Ovary (tissue), 9 donors: ENCODE measurements around the gene CREG1. TPM values are rescaled to one million over a fixed set of nuclear protein-coding genes. Genes with fewer than 3 reads are reported as not detected.

Experiments
- DNase-seq, 5 donors: peaks; one replicate each; pipeline ENCODE4 v3.0.0-alpha.2; 2019 to 2020
- H3K27ac ChIP-seq, 2 donors: fragments of 200-600 bp; one replicate each; pipeline versions ENCODE4 v1.5.1 to v1.8.0; 2019 to 2022
- H3K27me3 ChIP-seq: fragments of 200-600 bp; one replicate; pipeline ENCODE4 v1.8.0; 2022
- H3K36me3 ChIP-seq: fragments of 200-600 bp; sonication (generic); one replicate; pipeline ENCODE4 v1.5.1; 2019
- H3K4me1 ChIP-seq: one replicate; pipeline ENCODE4 v1.8.1; 2013; ENCODE audit warnings: mild to moderate bottlenecking, moderate library complexity; ENCODE audit not compliant: insufficient read depth
- H3K4me3 ChIP-seq: fragments of 200-600 bp; sonication (generic); one replicate; pipeline ENCODE4 v1.5.1; 2017
- H3K9me3 ChIP-seq, 2 donors: fragments of 200-600 bp in 1 of 2; sonication (generic) in 1 of 2; one replicate each; pipeline versions ENCODE4 v1.5.1 to v1.8.1; 2013 to 2019; ENCODE audit warnings: mild to moderate bottlenecking in 1 of 2, moderate library complexity in 1 of 2
- CTCF ChIP-seq, 3 donors: fragments of 450-650 bp in 2 of 3; fragments of 200-600 bp in 1 of 3; IDR thresholded peaks; one replicate each; pipeline versions ENCODE4 v1.5.1 to v1.8.0; 2016 to 2022; ENCODE audit warnings: antibody characterized with exemption in 3 of 3, mild to moderate bottlenecking in 1 of 3
- EP300 ChIP-seq: sonication (generic); formaldehyde crosslinking; IDR thresholded peaks from one replicate; pipeline ENCODE4 v1.6.1; 2017; ENCODE audit warnings: antibody characterized with exemption
- POLR2A ChIP-seq: fragments of 450-650 bp; IDR thresholded peaks from one replicate; pipeline ENCODE4 v1.6.1; 2017; ENCODE audit warnings: antibody characterized with exemption, mild to moderate bottlenecking, moderate library complexity
- WGBS, 3 donors: extraction: QIAGEN DNeasy Blood & Tissue Kit in 1 of 3; methylation state at CpG; one replicate each; pipeline versions ENCODE4 v1.1.5 to v1.1.7; 2013 to 2017; 5-methylcytosine and 5-hydroxymethylcytosine counted together
- intact Hi-C, 4 donors: fragments of 100-400 bp; cut with DNase I; formaldehyde crosslinking; loops; one replicate each; pipeline versions ENCODE4 v1.11.0 to v1.15.1; 2022 to 2023
- polyA plus RNA-seq, 2 donors: library from polyadenylated mRNA; stranded (reverse); fragments of 200-250 nt in 1 of 2; fragments of 350-450 nt in 1 of 2; fragmentation: Illumina TruSeq in 1 of 2; extraction: RNeasy Lipid Tissue Mini Kit (QIAGEN cat#74804) in 1 of 2; gene quantifications; one replicate each; pipeline ENCODE4 v1.2.3, GENCODE V29; 2013 to 2014
- total RNA-seq, 7 donors: library from RNA; depleted of rRNA in 2 of 7; stranded (reverse); fragments of >200 nt in 2 of 7; fragmentation: NEBNext Ultra II Directional in 3 of 7; extraction: Animal tissue kit (Norgen Biotek cat#: 25700) in 3 of 7; gene quantifications; one replicate each; pipeline versions ENCODE4 v1.1.0 to v1.2.4, GENCODE V29; 2016 to 2023
- donor health status: DM: no; HTN: no; CAD: no; lungs with moderate emphysema.
- donor health status: DM: no; HTN: no; CAD: no.
- donor health status: Bipolar disorder and iron deficiency.
- donor health status: DM: yes; HTN: yes; CAD: no.
- donor health status: DM: no; HTN: no; CAD: no.
- donor health status: DM: yes; HTN: yes; CAD: no.

CREG1 gene
- total and polyA plus RNA-seq, 9 donors = 82.2 to 203 (median 96.8) TPM

GRCh38 chr1:167541610-167542009, 12.0 kb downstream of the CREG1 start:
- no peak for TF ChIP-seq CTCF (IDR thresholded peaks at IDR 0.05)
- no peak for TF ChIP-seq EP300
- no peak for TF ChIP-seq POLR2A

GRCh38 chr1:167541003-167541402, 12.6 kb downstream of the CREG1 start:
- Histone ChIP-seq H3K9me3 (no peaks in the 10 kb centered on the region), H3K4me3 (no peak overlapping the region), H3K27ac (no peak overlapping the region), H3K36me3 (no peaks in the 10 kb centered on the region), H3K27me3 (no peaks in the 10 kb centered on the region), H3K4me1 (no peaks in the 10 kb centered on the region)
- intact Hi-C loops = no loop called here
- TF ChIP-seq CTCF (IDR thresholded peaks at IDR 0.05) (no peak), EP300 (no peak), POLR2A (no peak)
- no peak for DNase-seq

More at GRCh38 chr1:167541610-167542009, 12.0 kb downstream of the CREG1 start:
- intact Hi-C loops = no loop called here
- DNase-seq = no peak
- Histone ChIP-seq H3K27me3 (no peaks in the 10 kb centered on the region), H3K36me3 (no peaks in the 10 kb centered on the region), H3K9me3 (no peaks in the 10 kb centered on the region), H3K27ac (no peak overlapping the region), H3K4me1 (no peaks in the 10 kb centered on the region), H3K4me3 (no peak overlapping the region)
- WGBS, 3 donors = 0 to 36% (median 0%) methylated on average over 1 of the region's 1 CpG

- TF ChIP-seq CTCF (IDR thresholded peaks at IDR 0.05) (no peak), EP300 (no peak), POLR2A (no peak)
- Histone ChIP-seq H3K36me3 (no peaks in the 10 kb centered on the region), H3K4me1 (no peaks in the 10 kb centered on the region), H3K9me3 (no peaks in the 10 kb centered on the region), H3K27ac (no peak overlapping the region), H3K27me3 (no peaks in the 10 kb centered on the region), H3K4me3 (no peak overlapping the region)
- intact Hi-C loops = loop anchor here in 2 of 4 donors (10.0 kb wide), 2 partner anchors 134 to 474 kb away; no protein-coding TSS in a partner anchor
- DNase-seq = no peak
- WGBS, 3 donors = 33 to 38% (median 38%) methylated on average over 5 of the region's 5 CpGs
Measured at GRCh38 chr1:167538657-167539056, 14.9 kb downstream of the CREG1 start.

- intact Hi-C loops = loop anchor here (5.0 to 10.0 kb wide), 3 partner anchors 129 to 469 kb away; no protein-coding TSS in a partner anchor
- Histone ChIP-seq H3K27me3 (no peaks in the 10 kb centered on the region), H3K27ac (no peak overlapping the region), H3K4me3 (no peak overlapping the region), H3K4me1 (no peaks in the 10 kb centered on the region), H3K9me3 (no peaks in the 10 kb centered on the region), H3K36me3 (no peaks in the 10 kb centered on the region)
- 7 to 13% (median 8%) methylated on average over 8 of the region's 8 CpGs for WGBS, 3 donors
- TF ChIP-seq POLR2A (no peak), CTCF (IDR thresholded peaks at IDR 0.05) (peak; percentile 27 to 57 (median 54))
- DNase-seq = peak; percentile 39 to 75 (median 64)
Measured at GRCh38 chr1:167533851-167534300, 19.7 kb downstream of the CREG1 start.
